ENCODE results near the gene PIMREG. TPM values are rescaled to one million over a fixed set of nuclear protein-coding genes. Genes with fewer than 3 reads are reported as not detected.
"Not testable (repeated sequence)": the region's sequence is repeated elsewhere in the genome, so short reads cannot be mapped to it uniquely, and the experiment has no call there.

PIMREG gene
- polyA plus RNA-seq, 1 donor, result 13.3 TPM

GRCh38 chr17:6479622-6480302 lies 35.5 kb downstream of the PIMREG start:
- DNase-seq, result no peak

GRCh38 chr17:6480303-6480675 lies 36.0 kb downstream of the PIMREG start:
- no peak for DNase-seq

- DNase-seq, result no peak
Observed at GRCh38 chr17:6482105-6482455, 37.8 kb downstream of the PIMREG start.

- DNase-seq, result not testable (repeated sequence)
Observed at GRCh38 chr17:6482796-6483195, 38.5 kb downstream of the PIMREG start.

GRCh38 chr17:6483507-6483906 lies 39.3 kb downstream of the PIMREG start:
- DNase-seq, result no peak

- no peak for DNase-seq
Observed at GRCh38 chr17:6485646-6486412, 41.6 kb downstream of the PIMREG start.

GRCh38 chr17:6487251-6488007 lies 43.2 kb downstream of the PIMREG start:
- DNase-seq, result no peak

- DNase-seq, result no peak
Observed at GRCh38 chr17:6488008-6488539, 43.8 kb downstream of the PIMREG start.

GRCh38 chr17:6489016-6489550 lies 44.8 kb downstream of the PIMREG start:
- no peak for DNase-seq

GRCh38 chr17:6491071-6491700 lies 46.9 kb downstream of the PIMREG start:
- no peak for DNase-seq

- no peak for DNase-seq
Observed at GRCh38 chr17:6492892-6493674, 48.8 kb downstream of the PIMREG start.

- no peak for DNase-seq
Observed at GRCh38 chr17:6494239-6494941, 50.1 kb downstream of the PIMREG start.

GRCh38 chr17:6495450-6496115 lies 51.3 kb downstream of the PIMREG start:
- DNase-seq, result no peak

GRCh38 chr17:6496116-6496481 lies 51.8 kb downstream of the PIMREG start:
- DNase-seq, result no peak

- DNase-seq, result no peak
Observed at GRCh38 chr17:6496640-6497441, 52.6 kb downstream of the PIMREG start.

GRCh38 chr17:6497496-6498221 lies 53.4 kb downstream of the PIMREG start:
- DNase-seq, result no peak

- DNase-seq, result no peak
Observed at GRCh38 chr17:6498356-6498755, 54.1 kb downstream of the PIMREG start.

GRCh38 chr17:6498901-6499540 lies 54.8 kb downstream of the PIMREG start:
- DNase-seq, result no peak

All from hindlimb muscle (tissue), 1 donor.